DOHH2 (cell line): ENCODE data around the gene STAT5A.

Experiments used
- CTCF ChIP-seq: fragments of 200-600 bp; sonication (generic); IDR thresholded peaks from one replicate; pipeline ENCODE4 v1.5.1; 2014; ENCODE audit warnings: antibody characterized with exemption, mild to moderate bottlenecking, low read depth, low read length; ENCODE audit not compliant: poor library complexity, severe bottlenecking
- EZH2phosphoT487 ChIP-seq: fragments of 200-600 bp; sonication (generic); IDR thresholded peaks from 2 replicates; pipeline ENCODE4 v1.6.1; 2017; ENCODE audit warnings: borderline replicate concordance, mild to moderate bottlenecking, antibody characterized with exemption, low read length, moderate library complexity, mixed read lengths

DNA sequence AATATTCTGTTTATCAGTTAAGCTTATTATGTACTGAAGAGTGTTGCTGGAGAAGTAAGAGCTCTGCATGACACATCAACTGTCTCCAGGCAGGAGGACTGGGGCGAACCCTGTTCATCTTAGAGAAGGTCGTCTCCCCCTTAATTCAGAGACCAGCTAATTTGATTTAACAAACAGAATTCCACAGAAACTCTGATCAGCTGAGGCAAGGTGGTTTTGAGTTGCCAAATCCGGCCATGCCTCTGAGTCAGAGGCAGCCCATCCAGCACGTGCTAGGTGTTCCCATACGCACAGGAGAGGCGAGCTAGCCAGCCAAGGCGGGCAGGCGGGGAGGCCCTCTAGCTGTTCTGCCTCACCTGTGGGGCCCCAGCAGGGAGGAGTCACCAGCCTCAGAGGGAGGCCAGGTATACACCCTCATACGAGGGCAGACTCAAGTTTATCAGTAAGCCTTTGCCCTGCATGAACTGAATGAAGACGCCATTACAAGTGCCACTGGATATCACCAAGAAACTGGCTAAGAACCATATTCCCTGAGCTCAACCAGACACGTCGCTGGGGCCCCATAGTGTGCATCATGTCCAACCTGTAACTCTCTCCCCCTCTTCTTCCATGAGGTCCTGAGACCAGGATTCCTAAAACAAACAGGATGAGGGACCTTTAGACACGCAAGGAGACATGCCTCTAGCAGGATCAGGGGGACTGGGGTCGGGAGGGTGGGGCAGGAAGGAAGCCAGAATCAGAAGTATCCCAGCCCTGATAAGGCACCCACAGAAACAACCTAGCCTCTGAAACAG, 25.7 kb downstream of the STAT5A start:
- TF ChIP-seq CTCF (no peak), EZH2phosphoT487 (no peak)
